MM.1S (cell line): ENCODE data around the gene LRMDA.

ENCODE experiments used
- DNase-seq: peaks from one replicate; pipeline ENCODE4 v3.0.0-alpha.2; 2015
- H2AFZ ChIP-seq: fragments of 300-600 bp; sonication (generic); 2 replicates; pipeline ENCODE4 v1.6.0; 2016; ENCODE audit warnings: antibody characterized with exemption, low read length
- H3F3A ChIP-seq: fragments of 300-600 bp; sonication (generic); 2 replicates; pipeline ENCODE4 v1.6.1; 2016; ENCODE audit warnings: mild to moderate bottlenecking, antibody characterized with exemption, low read length, moderate library complexity, mixed read lengths; ENCODE audit not compliant: insufficient read depth
- H3K27ac ChIP-seq: fragments of 300-600 bp; sonication (generic); 2 replicates; pipeline ENCODE4 v1.5.1; 2016; ENCODE audit warnings: mild to moderate bottlenecking, low read length
- H3K27me3 ChIP-seq: fragments of 300-600 bp; sonication (generic); replicated peaks from 2 replicates; pipeline ENCODE4 v1.6.0; 2016; ENCODE audit warnings: low read length; ENCODE audit not compliant: insufficient read depth
- H3K36me3 ChIP-seq: fragments of 300-600 bp; sonication (generic); replicated peaks from 2 replicates; pipeline ENCODE4 v1.6.1; 2016; ENCODE audit warnings: mild to moderate bottlenecking, low read length, mixed read lengths; ENCODE audit not compliant: insufficient read depth
- H3K4me1 ChIP-seq: fragments of 300-600 bp; sonication (generic); 2 replicates; pipeline ENCODE4 v1.6.1; 2016; ENCODE audit warnings: low read length, mixed read lengths
- H3K4me2 ChIP-seq: fragments of 300-600 bp; sonication (generic); 2 replicates; pipeline ENCODE4 v1.6.0; 2016; ENCODE audit warnings: low read depth, low read length
- H3K4me3 ChIP-seq: fragments of 300-600 bp; sonication (generic); 2 replicates; pipeline ENCODE4 v1.5.1; 2016; ENCODE audit warnings: low read length, mixed read lengths
- H3K79me2 ChIP-seq: fragments of 300-600 bp; sonication (generic); 2 replicates; pipeline ENCODE4 v1.6.1; 2016; ENCODE audit warnings: mixed run types, low read length, mixed read lengths
- H3K9ac ChIP-seq: fragments of 300-600 bp; sonication (generic); 2 replicates; pipeline ENCODE4 v1.6.1; 2016; ENCODE audit warnings: low read length, mixed read lengths
- H3K9me2 ChIP-seq: fragments of 300-600 bp; sonication (generic); replicated peaks from 2 replicates; pipeline ENCODE4 v1.6.1; 2016; ENCODE audit warnings: mild to moderate bottlenecking, low read length, mixed read lengths; ENCODE audit not compliant: insufficient read depth
- H3K9me3 ChIP-seq: fragments of 300-600 bp; sonication (generic); replicated peaks from 2 replicates; pipeline ENCODE4 v1.6.1; 2016; ENCODE audit warnings: mild to moderate bottlenecking, low read length, mixed read lengths; ENCODE audit not compliant: insufficient read depth
- H4K20me1 ChIP-seq: fragments of 300-600 bp; sonication (generic); 2 replicates; pipeline ENCODE4 v1.6.1; 2016; ENCODE audit warnings: mild to moderate bottlenecking, low read length, moderate library complexity, mixed read lengths; ENCODE audit not compliant: insufficient read depth
- CTCF ChIP-seq: fragments of 300-600 bp; sonication (generic); IDR thresholded peaks from 2 replicates; pipeline ENCODE4 v1.5.1; 2016; ENCODE audit warnings: antibody characterized with exemption, low read length, mixed read lengths
- EZH2 ChIP-seq: fragments of 300-600 bp; sonication (generic); optimal IDR thresholded peaks from 2 replicates; pipeline ENCODE3; 2017; ENCODE audit warnings: low read depth, mild to moderate bottlenecking, antibody characterized with exemption, low read length, mixed read lengths
- EZH2phosphoT487 ChIP-seq: fragments of 300-600 bp; sonication (generic); IDR thresholded peaks from 2 replicates; pipeline ENCODE4 v1.6.1; 2018; ENCODE audit warnings: antibody characterized with exemption, low read length

LRMDA gene

GRCh38 chr10:76393875-76394706 lies 962.7 kb downstream of the LRMDA start:
- H3K4me3 ChIP-seq: no peak overlapping the region
- H3K4me2 ChIP-seq: no peak overlapping the region
- H3K9ac ChIP-seq: no peak overlapping the region
- H3K9me3 ChIP-seq: no peaks in the 10 kb centered on the region
- H3K27me3 ChIP-seq: no peaks in the 10 kb centered on the region
- TF ChIP-seq EZH2phosphoT487: no peak
- TF ChIP-seq CTCF: no peak
- no peak for TF ChIP-seq EZH2
- DNase-seq: no peak
- H2AFZ ChIP-seq: no peak overlapping the region
- no peaks in the 10 kb centered on the region for H3F3A ChIP-seq
- no peaks in the 10 kb centered on the region for H3K4me1 ChIP-seq
- H3K27ac ChIP-seq: no peak overlapping the region
- H3K79me2 ChIP-seq: no peaks in the 10 kb centered on the region
- no peaks in the 10 kb centered on the region for H3K9me2 ChIP-seq
- H4K20me1 ChIP-seq: no peaks in the 10 kb centered on the region
- no peaks in the 10 kb centered on the region for H3K36me3 ChIP-seq

DNA sequence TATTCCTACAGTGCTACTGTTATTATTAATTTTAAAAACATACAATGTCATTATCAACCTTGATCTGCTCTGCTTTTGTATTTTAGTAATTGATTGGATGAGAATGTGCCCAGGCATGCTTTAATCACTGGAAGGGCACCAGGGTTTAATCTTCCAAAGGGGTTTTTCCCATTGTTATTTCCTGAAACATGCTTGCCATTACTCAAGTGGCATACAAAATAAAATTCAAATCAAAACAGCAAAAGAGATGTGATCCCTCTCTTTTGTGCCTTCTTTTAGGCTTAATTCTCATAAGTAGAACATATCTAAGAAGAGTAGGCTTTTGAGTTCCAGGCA lies 963.3 kb downstream of the LRMDA start:
- Histone ChIP-seq H3K36me3 (no peaks in the 10 kb centered on the region), H2AFZ (no peak overlapping the region), H3K27ac (no peak overlapping the region), H3K9me2 (no peaks in the 10 kb centered on the region), H3K27me3 (no peaks in the 10 kb centered on the region), H3K4me2 (no peak overlapping the region), H3F3A (no peaks in the 10 kb centered on the region), H4K20me1 (no peaks in the 10 kb centered on the region), H3K4me3 (no peak overlapping the region), H3K9me3 (no peaks in the 10 kb centered on the region), H3K4me1 (no peaks in the 10 kb centered on the region), H3K9ac (no peak overlapping the region), H3K79me2 (no peaks in the 10 kb centered on the region)
- TF ChIP-seq EZH2 (no peak), EZH2phosphoT487 (no peak), CTCF (no peak)
- no peak for DNase-seq

DNA sequence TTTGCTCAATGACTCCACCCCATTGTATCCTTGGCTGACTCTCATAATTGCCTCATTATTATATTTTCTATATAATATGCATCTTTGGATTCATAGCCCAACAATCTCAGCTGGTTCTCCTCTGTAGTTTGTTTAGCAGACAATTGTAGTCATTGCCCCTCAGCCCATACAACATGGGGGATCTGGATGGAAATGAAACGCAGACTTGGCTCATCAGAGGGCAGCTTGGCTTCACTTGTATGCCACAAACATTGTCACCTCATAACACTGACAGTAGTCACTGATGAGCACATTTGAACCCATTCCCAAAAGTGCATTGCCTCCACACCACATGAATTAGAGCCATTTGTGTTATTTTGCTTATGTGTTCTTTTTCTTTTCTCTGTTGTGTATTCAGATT lies 963.8 kb downstream of the LRMDA start:
- no peaks in the 10 kb centered on the region for H3K9me2 ChIP-seq
- no peak for DNase-seq
- H3K27me3 ChIP-seq: no peaks in the 10 kb centered on the region
- H3K27ac ChIP-seq: no peak overlapping the region
- H4K20me1 ChIP-seq: no peaks in the 10 kb centered on the region
- no peaks in the 10 kb centered on the region for H3K9me3 ChIP-seq
- H3K4me3 ChIP-seq: no peak overlapping the region
- TF ChIP-seq CTCF: no peak
- TF ChIP-seq EZH2: no peak
- no peak for TF ChIP-seq EZH2phosphoT487
- no peak overlapping the region for H3K9ac ChIP-seq
- no peaks in the 10 kb centered on the region for H3K36me3 ChIP-seq
- no peaks in the 10 kb centered on the region for H3K4me1 ChIP-seq
- H3F3A ChIP-seq: no peaks in the 10 kb centered on the region
- no peaks in the 10 kb centered on the region for H3K79me2 ChIP-seq
- H3K4me2 ChIP-seq: no peak overlapping the region
- H2AFZ ChIP-seq: no peak overlapping the region
